Neural cell (in vitro differentiated cells): ENCODE measurements around the gene JAZF1. TPM values are rescaled to one million over a fixed set of nuclear protein-coding genes. Genes with fewer than 3 reads are reported as not detected.

Experiments used
- H2AFZ ChIP-seq: fragments of 200-600, 300-800 bp; sonication (generic), shearing (Covaris generic); 2 replicates; pipeline ENCODE4 v1.6.0; 2014; ENCODE audit warnings: low read depth, mild to moderate bottlenecking, antibody characterized with exemption, low read length, moderate library complexity
- H3F3A ChIP-seq: fragments of 200-600 bp; shearing (Covaris generic); 2 replicates; pipeline ENCODE4 v1.6.1; 2016; ENCODE audit warnings: mild to moderate bottlenecking, moderate library complexity, mixed read lengths, antibody characterized with exemption, low read length; ENCODE audit not compliant: insufficient read depth, poor library complexity, severe bottlenecking
- H3K27ac ChIP-seq: fragments of 200-600, 300-800 bp; sonication (generic), shearing (Covaris generic); 2 replicates; pipeline ENCODE4 v1.5.1; 2014; ENCODE audit warnings: mild to moderate bottlenecking, low read length, moderate library complexity
- H3K27me3 ChIP-seq: fragments of 300-800, 200-600 bp; sonication (generic), shearing (Covaris generic); 2 replicates; pipeline ENCODE4 v1.6.0; 2014; ENCODE audit warnings: mild to moderate bottlenecking, low read depth, low read length, moderate library complexity; ENCODE audit not compliant: insufficient read depth
- H3K36me3 ChIP-seq: fragments of 300-800, 200-600 bp; sonication (generic), shearing (Covaris generic); 2 replicates; pipeline ENCODE4 v1.5.1; 2014; ENCODE audit warnings: mild to moderate bottlenecking, antibody characterized with exemption, low read length, moderate library complexity; ENCODE audit not compliant: insufficient read depth
- H3K4me2 ChIP-seq: fragments of 300-800, 200-600 bp; sonication (generic), shearing (Covaris generic); 2 replicates; pipeline ENCODE4 v1.6.0; 2014; ENCODE audit warnings: mild to moderate bottlenecking, low read length
- H3K4me3 ChIP-seq: fragments of 300-800, 200-600 bp; sonication (generic), shearing (Covaris generic); 2 replicates; pipeline ENCODE4 v1.5.1; 2014; ENCODE audit warnings: mild to moderate bottlenecking, low read length, moderate library complexity
- H3K79me2 ChIP-seq: fragments of 200-600 bp; shearing (Covaris generic); replicated peaks from 2 replicates; pipeline ENCODE4 v1.6.0; 2014; ENCODE audit warnings: mild to moderate bottlenecking, low read length, moderate library complexity; ENCODE audit not compliant: insufficient read depth
- H3K9ac ChIP-seq: fragments of 300-800, 200-600 bp; sonication (generic), shearing (Covaris generic); 2 replicates; pipeline ENCODE4 v1.6.1; 2016; ENCODE audit warnings: mild to moderate bottlenecking, low read length, mixed read lengths
- H3K9me2 ChIP-seq: fragments of 200-600 bp; shearing (Covaris generic); 2 replicates; pipeline ENCODE4 v1.6.1; 2016; ENCODE audit warnings: mild to moderate bottlenecking, low read length, mixed read lengths; ENCODE audit not compliant: insufficient read depth
- H3K9me3 ChIP-seq: fragments of 200-600, 300-800 bp; sonication (generic), shearing (Covaris generic); 2 replicates; pipeline ENCODE4 v1.6.1; 2016; ENCODE audit warnings: mild to moderate bottlenecking, mixed run types, low read length, moderate library complexity, mixed read lengths
- H4K20me1 ChIP-seq: fragments of 200-600 bp; shearing (Covaris generic); 2 replicates; pipeline ENCODE4 v1.6.1; 2016; ENCODE audit warnings: mild to moderate bottlenecking, mixed run types; ENCODE audit not compliant: insufficient read depth
- EP300 ChIP-seq: fragments of 450-650 bp; conservative IDR thresholded peaks from 2 replicates; pipeline ENCODE4 v1.6.1; 2014; ENCODE audit warnings: antibody characterized with exemption, mild to moderate bottlenecking, moderate library complexity; ENCODE audit not compliant: poor library complexity, severe bottlenecking
- EZH2 ChIP-seq: fragments of 200-600, 300-800 bp; shearing (Covaris generic), sonication (generic); IDR thresholded peaks from 2 replicates; pipeline ENCODE4 v1.6.1; 2014; ENCODE audit warnings: antibody characterized with exemption, low read length, borderline replicate concordance, mild to moderate bottlenecking; ENCODE audit not compliant: insufficient read depth, poor library complexity, severe bottlenecking
- MXI1 ChIP-seq: fragments of 450-650 bp; conservative IDR thresholded peaks from 2 replicates; pipeline ENCODE4 v1.6.1; 2014; ENCODE audit warnings: antibody characterized with exemption, mild to moderate bottlenecking; ENCODE audit not compliant: poor library complexity, severe bottlenecking
- POLR2AphosphoS5 ChIP-seq: IDR thresholded peaks from 2 replicates; pipeline ENCODE4 v1.6.1; 2012
- RAD21 ChIP-seq: fragments of 450-650 bp; conservative IDR thresholded peaks from 2 replicates; pipeline ENCODE4 v1.6.1; 2014; ENCODE audit warnings: antibody characterized with exemption, mild to moderate bottlenecking, moderate library complexity
- SMC3 ChIP-seq: fragments of 450-650 bp; conservative IDR thresholded peaks from 2 replicates; pipeline ENCODE4 v1.6.1; 2014; ENCODE audit warnings: antibody characterized with exemption, mild to moderate bottlenecking, moderate library complexity; ENCODE audit not compliant: poor library complexity
- TAF1 ChIP-seq: IDR thresholded peaks from 2 replicates; pipeline ENCODE4 v1.6.1; 2012; ENCODE audit warnings: low read depth
- polyA plus RNA-seq: library from polyadenylated mRNA; depleted of rRNA; stranded (reverse); fragments of >200 nt; gene quantifications from 2 replicates; pipeline ENCODE4 v1.2.3, GENCODE V29; 2014
- TF ChIP-seq, protein P1 (sequence below): fragments of 450-650 bp; IDR thresholded peaks from 2 replicates; pipeline ENCODE4 v1.5.1; 2014; ENCODE audit warnings: antibody characterized with exemption, mild to moderate bottlenecking, moderate library complexity; ENCODE audit not compliant: poor library complexity, severe bottlenecking
- TF ChIP-seq, protein P2 (sequence below): IDR thresholded peaks from 2 replicates; pipeline ENCODE4 v1.6.1; 2012; ENCODE audit warnings: borderline replicate concordance

Gene JAZF1
- polyA plus RNA-seq, 1 donor from 2014 or later, result 29.5 TPM

DNA sequence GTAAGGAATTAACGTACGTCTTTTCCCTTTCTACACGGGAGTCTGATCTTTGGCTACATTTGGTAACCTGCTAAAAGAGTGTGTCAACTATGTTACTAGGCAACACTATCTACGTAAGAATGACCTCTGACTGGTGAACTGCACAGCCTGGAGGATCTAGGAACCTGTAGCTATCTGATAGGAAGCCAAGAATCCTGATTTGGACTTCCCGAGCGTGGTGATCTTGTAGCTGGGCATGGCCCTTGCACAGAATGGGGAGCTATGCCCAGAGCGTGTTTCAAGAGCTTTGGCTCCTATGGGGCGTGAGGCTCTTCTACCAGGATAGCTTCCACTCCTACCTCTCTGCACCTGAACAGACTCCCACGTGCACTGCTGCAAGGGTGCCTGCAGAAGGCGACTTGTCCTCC, 283.2 kb downstream of the JAZF1 start:
- Histone ChIP-seq H2AFZ (no peak overlapping the region), H3K79me2 (no peaks in the 10 kb centered on the region), H3K4me3 (no peak overlapping the region), H3K27me3 (no peaks in the 10 kb centered on the region), H3K27ac (no peak overlapping the region), H3K9me3 (no peaks in the 10 kb centered on the region), H3F3A (no peaks in the 10 kb centered on the region), H3K9ac (no peak overlapping the region), H3K4me2 (no peak overlapping the region), H3K36me3 (no peaks in the 10 kb centered on the region), H4K20me1 (no peaks in the 10 kb centered on the region), H3K9me2 (no peaks in the 10 kb centered on the region)
- no peak for TF ChIP-seq EZH2
- TF ChIP-seq POLR2AphosphoS5, result no peak
- TF ChIP-seq SMC3, result no peak
- TF ChIP-seq RAD21, result no peak
- TF ChIP-seq, protein P1, sequence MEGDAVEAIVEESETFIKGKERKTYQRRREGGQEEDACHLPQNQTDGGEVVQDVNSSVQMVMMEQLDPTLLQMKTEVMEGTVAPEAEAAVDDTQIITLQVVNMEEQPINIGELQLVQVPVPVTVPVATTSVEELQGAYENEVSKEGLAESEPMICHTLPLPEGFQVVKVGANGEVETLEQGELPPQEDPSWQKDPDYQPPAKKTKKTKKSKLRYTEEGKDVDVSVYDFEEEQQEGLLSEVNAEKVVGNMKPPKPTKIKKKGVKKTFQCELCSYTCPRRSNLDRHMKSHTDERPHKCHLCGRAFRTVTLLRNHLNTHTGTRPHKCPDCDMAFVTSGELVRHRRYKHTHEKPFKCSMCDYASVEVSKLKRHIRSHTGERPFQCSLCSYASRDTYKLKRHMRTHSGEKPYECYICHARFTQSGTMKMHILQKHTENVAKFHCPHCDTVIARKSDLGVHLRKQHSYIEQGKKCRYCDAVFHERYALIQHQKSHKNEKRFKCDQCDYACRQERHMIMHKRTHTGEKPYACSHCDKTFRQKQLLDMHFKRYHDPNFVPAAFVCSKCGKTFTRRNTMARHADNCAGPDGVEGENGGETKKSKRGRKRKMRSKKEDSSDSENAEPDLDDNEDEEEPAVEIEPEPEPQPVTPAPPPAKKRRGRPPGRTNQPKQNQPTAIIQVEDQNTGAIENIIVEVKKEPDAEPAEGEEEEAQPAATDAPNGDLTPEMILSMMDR, result no peak
- no peak for TF ChIP-seq TAF1
- TF ChIP-seq MXI1, result no peak
- TF ChIP-seq, protein P2, sequence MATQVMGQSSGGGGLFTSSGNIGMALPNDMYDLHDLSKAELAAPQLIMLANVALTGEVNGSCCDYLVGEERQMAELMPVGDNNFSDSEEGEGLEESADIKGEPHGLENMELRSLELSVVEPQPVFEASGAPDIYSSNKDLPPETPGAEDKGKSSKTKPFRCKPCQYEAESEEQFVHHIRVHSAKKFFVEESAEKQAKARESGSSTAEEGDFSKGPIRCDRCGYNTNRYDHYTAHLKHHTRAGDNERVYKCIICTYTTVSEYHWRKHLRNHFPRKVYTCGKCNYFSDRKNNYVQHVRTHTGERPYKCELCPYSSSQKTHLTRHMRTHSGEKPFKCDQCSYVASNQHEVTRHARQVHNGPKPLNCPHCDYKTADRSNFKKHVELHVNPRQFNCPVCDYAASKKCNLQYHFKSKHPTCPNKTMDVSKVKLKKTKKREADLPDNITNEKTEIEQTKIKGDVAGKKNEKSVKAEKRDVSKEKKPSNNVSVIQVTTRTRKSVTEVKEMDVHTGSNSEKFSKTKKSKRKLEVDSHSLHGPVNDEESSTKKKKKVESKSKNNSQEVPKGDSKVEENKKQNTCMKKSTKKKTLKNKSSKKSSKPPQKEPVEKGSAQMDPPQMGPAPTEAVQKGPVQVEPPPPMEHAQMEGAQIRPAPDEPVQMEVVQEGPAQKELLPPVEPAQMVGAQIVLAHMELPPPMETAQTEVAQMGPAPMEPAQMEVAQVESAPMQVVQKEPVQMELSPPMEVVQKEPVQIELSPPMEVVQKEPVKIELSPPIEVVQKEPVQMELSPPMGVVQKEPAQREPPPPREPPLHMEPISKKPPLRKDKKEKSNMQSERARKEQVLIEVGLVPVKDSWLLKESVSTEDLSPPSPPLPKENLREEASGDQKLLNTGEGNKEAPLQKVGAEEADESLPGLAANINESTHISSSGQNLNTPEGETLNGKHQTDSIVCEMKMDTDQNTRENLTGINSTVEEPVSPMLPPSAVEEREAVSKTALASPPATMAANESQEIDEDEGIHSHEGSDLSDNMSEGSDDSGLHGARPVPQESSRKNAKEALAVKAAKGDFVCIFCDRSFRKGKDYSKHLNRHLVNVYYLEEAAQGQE, result no peak
- no peak for TF ChIP-seq EP300

DNA sequence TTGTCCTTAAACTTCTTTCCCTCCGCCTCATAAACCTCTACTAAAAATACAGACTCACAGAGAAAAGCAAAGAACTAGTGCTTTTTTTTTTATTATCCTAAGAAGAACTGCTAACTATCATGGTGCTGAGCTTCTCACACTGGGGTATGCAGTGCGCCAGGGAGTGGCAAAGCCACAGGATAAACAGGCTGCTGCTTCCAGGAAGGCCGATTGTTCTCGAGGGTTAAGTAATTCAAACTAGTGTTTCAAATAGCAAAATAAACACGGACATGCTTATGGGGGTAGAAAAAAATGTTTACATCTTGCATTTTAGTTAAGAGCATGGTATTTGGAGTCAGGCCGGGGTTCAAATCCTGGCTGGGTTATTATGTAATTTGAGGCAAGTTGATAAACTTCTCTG, 283.6 kb downstream of the JAZF1 start:
- H3F3A ChIP-seq, result no peaks in the 10 kb centered on the region
- no peaks in the 10 kb centered on the region for H4K20me1 ChIP-seq
- TF ChIP-seq, protein P2, result no peak
- H3K9me3 ChIP-seq, result no peaks in the 10 kb centered on the region
- H3K27me3 ChIP-seq, result no peaks in the 10 kb centered on the region
- no peaks in the 10 kb centered on the region for H3K36me3 ChIP-seq
- no peak overlapping the region for H3K27ac ChIP-seq
- H3K9ac ChIP-seq, result no peak overlapping the region
- no peak overlapping the region for H2AFZ ChIP-seq
- H3K4me2 ChIP-seq, result no peak overlapping the region
- H3K79me2 ChIP-seq, result no peaks in the 10 kb centered on the region
- H3K9me2 ChIP-seq, result no peaks in the 10 kb centered on the region
- no peak overlapping the region for H3K4me3 ChIP-seq
